C4-2B (cell line): ENCODE results near the gene SLC16A5.

ENCODE experiments used
- ZFX ChIP-seq: fragments of 450-650 bp; IDR thresholded peaks from 2 replicates; pipeline ENCODE4 v1.6.1; 2017
- TF ChIP-seq, protein P1 (sequence below): fragments of 450-650 bp; conservative IDR thresholded peaks from 2 replicates; pipeline ENCODE4 v1.5.1; 2017; ENCODE audit warnings: mild to moderate bottlenecking

DNA sequence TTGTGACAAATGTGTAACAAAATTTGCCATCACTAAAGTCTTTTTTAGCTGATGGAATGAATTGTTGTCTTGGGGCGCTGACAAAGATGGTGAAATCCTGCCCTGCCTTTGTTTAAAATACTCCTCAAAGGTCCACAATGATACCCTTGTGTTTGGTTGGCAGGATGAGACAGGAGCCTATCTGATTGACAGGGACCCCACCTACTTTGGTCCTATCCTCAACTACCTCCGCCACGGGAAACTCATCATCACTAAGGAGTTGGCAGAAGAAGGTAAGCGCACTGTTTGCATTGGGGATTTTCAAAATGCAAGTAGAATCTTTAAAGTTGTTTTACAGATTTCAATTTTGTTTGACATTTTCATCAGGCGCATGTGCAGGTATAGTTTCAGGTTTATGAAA, 38.7 kb upstream of the SLC16A5 start:
- TF ChIP-seq, protein P1, sequence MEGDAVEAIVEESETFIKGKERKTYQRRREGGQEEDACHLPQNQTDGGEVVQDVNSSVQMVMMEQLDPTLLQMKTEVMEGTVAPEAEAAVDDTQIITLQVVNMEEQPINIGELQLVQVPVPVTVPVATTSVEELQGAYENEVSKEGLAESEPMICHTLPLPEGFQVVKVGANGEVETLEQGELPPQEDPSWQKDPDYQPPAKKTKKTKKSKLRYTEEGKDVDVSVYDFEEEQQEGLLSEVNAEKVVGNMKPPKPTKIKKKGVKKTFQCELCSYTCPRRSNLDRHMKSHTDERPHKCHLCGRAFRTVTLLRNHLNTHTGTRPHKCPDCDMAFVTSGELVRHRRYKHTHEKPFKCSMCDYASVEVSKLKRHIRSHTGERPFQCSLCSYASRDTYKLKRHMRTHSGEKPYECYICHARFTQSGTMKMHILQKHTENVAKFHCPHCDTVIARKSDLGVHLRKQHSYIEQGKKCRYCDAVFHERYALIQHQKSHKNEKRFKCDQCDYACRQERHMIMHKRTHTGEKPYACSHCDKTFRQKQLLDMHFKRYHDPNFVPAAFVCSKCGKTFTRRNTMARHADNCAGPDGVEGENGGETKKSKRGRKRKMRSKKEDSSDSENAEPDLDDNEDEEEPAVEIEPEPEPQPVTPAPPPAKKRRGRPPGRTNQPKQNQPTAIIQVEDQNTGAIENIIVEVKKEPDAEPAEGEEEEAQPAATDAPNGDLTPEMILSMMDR = no peak
- TF ChIP-seq ZFX = no peak
